ENCODE results near the gene CACHD1.

DNA sequence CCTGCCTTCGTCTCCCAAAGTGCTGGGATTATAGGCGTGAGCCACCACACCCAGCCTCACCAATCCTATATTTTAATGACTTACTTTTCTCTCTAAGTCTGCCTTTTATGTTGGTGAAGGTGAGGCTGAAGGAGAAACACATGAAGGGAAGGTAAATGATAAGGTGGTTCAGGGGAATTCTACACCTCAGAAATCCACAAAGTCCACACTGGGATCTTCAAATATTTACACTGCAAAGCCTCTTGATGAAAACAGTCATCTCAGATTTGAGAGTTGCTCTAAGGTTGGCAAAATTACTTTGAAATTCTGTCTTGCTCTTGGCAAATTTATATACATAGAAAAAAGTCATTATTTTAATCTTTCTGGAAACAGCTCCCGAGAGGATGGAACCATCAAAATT lies 42.0 kb upstream of the CACHD1 start:
- TF ChIP-seq POLR2A (IDR thresholded peaks at IDR 0.05): no peak
- TF ChIP-seq, protein P1, sequence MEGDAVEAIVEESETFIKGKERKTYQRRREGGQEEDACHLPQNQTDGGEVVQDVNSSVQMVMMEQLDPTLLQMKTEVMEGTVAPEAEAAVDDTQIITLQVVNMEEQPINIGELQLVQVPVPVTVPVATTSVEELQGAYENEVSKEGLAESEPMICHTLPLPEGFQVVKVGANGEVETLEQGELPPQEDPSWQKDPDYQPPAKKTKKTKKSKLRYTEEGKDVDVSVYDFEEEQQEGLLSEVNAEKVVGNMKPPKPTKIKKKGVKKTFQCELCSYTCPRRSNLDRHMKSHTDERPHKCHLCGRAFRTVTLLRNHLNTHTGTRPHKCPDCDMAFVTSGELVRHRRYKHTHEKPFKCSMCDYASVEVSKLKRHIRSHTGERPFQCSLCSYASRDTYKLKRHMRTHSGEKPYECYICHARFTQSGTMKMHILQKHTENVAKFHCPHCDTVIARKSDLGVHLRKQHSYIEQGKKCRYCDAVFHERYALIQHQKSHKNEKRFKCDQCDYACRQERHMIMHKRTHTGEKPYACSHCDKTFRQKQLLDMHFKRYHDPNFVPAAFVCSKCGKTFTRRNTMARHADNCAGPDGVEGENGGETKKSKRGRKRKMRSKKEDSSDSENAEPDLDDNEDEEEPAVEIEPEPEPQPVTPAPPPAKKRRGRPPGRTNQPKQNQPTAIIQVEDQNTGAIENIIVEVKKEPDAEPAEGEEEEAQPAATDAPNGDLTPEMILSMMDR (IDR thresholded peaks at IDR 0.05): no peak
- TF ChIP-seq POLR2AphosphoS5 (IDR thresholded peaks at IDR 0.05): no peak
- no peak for TF ChIP-seq EP300 (IDR thresholded peaks at IDR 0.05)
